DND-41 (cell line): Measurements from ENCODE around the gene CYP2A6.

Experiments used
- EZH2 ChIP-seq: IDR thresholded peaks from 3 replicates; pipeline ENCODE4 v1.6.1; 2012; ENCODE audit warnings: borderline replicate concordance, low read depth, mild to moderate bottlenecking, moderate library complexity, low read length, inconsistent platforms; ENCODE audit not compliant: severe bottlenecking
- TF ChIP-seq, protein P1 (sequence below): IDR thresholded peaks from 2 replicates; pipeline ENCODE4 v1.5.1; 2012; ENCODE audit warnings: borderline replicate concordance, low read length, moderate library complexity, mild to moderate bottlenecking; ENCODE audit not compliant: poor library complexity, severe bottlenecking; ENCODE audit errors: extremely low read depth

DNA sequence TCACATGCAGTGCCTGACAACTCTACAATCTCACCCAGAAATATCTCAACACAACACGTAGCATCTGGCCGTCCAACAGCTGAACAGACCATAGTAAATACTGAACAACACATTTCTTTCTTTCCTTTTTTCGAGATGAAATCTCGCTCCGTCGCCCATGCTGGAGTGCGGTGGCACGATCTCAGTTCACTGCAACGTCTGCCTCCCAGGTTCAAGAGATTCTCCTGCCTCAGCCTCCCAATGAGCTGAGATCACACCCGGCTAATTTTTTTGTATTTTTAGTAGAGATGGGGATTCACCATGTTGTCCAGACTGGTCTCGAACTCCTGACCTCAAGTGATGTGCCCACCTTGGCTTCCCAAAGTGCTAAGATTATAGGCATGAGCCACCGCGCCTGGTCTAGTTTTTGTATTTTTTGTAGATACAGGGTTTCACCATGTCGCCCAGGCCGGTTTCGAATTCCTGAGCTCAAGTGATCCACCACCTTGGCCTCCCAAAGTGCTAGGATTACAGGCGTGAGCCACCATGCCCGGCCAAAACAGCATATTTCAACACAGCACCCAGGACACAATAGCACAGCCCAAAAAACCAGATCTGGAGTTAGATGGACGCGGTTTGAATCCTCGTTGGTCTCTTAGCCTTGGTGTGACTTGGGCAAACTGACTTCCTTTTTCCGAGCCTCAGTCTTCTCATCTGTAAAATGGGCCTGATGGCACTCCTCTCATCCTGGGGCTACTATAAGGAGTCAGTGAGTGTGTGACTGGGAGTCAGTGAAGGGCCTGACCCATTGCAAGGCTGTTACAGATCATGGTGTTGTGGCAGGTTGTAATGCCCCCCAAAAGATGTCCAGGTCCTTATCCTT is 22.6 kb downstream of the CYP2A6 start:
- TF ChIP-seq, protein P1, sequence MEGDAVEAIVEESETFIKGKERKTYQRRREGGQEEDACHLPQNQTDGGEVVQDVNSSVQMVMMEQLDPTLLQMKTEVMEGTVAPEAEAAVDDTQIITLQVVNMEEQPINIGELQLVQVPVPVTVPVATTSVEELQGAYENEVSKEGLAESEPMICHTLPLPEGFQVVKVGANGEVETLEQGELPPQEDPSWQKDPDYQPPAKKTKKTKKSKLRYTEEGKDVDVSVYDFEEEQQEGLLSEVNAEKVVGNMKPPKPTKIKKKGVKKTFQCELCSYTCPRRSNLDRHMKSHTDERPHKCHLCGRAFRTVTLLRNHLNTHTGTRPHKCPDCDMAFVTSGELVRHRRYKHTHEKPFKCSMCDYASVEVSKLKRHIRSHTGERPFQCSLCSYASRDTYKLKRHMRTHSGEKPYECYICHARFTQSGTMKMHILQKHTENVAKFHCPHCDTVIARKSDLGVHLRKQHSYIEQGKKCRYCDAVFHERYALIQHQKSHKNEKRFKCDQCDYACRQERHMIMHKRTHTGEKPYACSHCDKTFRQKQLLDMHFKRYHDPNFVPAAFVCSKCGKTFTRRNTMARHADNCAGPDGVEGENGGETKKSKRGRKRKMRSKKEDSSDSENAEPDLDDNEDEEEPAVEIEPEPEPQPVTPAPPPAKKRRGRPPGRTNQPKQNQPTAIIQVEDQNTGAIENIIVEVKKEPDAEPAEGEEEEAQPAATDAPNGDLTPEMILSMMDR, result no peak
- TF ChIP-seq EZH2, result no peak
